NOMO-1 treated with DMSO at 0.1 percent for 48 hours (cell line): ENCODE measurements around the gene CLCN3.
"Not testable (repeated sequence)": the region's sequence is repeated elsewhere in the genome, so short reads cannot be mapped to it uniquely, and the experiment has no call there.

Experiments used
- DNase-seq: peaks from one replicate; lab custom pipeline; 2025; ENCODE audit not compliant: unreplicated experiment; lab: John Stamatoyannopoulos, UW

The CLCN3 gene

DNA sequence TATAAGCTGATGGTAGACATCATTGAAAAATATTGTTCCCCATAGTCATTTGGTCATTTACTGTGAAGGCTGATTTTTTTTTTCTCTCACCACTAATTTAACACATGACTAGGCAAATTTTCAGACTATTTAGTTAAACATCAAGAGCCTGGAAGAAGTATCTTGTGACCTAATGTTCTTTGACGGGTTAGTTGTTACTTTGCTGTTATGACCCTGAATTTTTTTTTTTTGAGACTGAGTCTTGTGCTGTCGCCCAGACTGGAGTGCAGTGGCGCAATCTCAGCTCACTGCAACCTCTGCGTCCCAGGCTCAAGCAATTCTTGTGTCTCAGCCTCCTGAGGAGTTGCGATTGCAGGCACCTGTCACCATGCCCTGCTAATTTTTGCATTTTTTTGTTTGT, 70.4 kb downstream of the CLCN3 start:
- no peak for DNase-seq

DNA sequence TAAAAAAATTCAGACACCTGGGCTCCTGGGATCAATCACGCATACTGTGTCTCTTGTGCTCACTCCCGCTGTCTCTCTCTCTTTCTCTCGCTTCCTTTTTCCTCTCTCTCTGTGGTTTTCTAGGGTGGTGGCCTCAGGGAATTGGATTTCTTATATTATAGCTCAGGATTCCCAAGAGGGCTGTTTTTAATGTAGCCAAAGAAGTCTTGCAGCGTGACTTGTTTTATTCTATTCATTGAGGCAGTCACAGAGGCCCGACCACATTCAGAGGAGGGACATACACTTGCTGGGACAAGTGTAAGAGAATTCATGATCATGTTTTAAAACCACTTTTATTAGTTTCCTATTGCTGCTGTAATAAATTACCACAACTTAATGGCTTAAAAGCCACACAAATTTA, 78.0 kb downstream of the CLCN3 start:
- no peak for DNase-seq

DNA sequence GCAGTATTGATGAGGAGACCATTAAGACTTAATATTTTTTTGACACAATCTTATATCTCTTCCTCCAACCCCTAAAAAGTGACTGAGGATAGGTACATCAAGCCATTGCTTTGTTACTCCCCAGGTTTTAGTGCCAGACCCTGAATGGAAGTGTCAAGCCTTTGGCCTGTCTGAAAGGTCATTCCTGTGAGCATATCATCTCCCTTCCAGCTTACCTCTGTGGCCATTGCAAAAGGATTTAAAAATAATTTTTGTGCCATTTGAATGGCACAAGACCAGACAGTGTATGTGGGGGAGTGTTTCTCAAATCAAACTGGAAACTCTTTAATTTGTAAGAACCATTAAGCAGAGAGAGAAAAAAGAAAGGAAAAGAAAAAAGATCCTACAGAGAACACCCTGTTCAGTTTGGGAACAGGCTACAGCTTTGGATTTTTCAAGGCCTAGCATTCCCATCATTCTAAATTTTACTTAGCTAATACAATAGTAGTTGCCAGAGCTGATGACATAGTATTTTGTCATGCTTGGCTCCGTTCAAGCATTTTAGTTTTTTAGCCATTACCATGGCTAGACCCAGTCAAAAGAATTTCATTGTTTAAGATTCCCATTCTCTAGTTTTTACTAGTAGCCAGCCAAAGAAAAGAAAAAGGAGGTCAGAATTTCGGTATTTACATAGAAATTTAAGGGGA, 87.7 kb downstream of the CLCN3 start:
- no peak for DNase-seq

DNA sequence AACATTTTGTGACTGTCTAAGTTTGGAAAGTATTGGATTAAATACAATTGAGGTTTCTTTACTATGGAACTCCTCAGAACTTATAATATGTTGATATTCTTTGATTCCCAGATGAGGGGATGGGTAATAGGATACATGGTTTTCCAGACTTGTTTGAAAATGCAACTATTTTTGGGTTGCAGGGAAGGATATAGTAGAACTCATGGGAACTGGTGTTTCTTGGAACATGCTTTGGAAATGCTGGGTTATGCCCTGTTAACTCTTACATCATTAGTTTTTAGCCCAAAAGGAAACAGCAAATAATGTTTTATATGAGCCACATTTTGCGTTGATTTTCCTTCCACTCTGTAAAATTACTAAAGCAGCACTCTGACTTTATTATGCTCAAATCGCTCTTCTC, 95.4 kb downstream of the CLCN3 start:
- no peak for DNase-seq

DNA sequence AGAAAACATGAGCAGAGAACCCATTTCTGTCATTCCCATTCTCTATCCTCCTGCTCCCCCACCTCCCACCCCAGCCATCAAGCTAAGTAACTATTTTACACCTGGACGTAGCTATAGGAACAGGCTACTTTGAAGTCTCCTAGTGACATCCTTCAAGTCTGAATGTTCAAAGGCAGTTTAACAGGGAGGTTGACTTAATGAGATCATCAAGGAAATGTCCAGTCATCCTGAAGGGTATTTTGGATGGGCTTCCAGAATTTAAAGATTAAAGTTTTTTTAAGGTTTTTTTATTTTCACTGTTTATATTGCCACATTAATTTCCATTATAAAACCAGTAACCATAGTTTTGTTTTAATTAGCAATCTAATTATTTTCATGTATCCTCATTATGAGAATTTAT, 96.3 kb downstream of the CLCN3 start:
- no peak for DNase-seq

DNA sequence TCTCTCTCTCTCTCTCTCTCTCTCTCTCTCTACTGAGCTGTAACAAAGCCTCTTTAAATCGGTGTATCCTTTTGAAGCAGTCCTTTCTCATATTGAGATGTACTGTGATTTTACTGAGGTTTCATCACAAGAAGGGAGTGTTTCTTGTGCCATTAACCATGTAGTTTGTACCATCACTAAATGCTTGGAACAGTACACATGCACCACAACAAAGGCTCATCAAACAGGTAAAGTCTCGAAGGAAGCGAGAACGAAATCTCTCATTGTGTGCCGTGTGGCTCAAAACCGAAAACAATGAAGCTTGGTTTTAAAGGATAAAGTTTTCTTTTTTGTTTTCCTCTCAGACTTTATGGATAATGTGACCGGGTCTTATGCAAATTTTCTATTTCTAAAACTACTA, 100.2 kb downstream of the CLCN3 start:
- DNase-seq: no peak

DNA sequence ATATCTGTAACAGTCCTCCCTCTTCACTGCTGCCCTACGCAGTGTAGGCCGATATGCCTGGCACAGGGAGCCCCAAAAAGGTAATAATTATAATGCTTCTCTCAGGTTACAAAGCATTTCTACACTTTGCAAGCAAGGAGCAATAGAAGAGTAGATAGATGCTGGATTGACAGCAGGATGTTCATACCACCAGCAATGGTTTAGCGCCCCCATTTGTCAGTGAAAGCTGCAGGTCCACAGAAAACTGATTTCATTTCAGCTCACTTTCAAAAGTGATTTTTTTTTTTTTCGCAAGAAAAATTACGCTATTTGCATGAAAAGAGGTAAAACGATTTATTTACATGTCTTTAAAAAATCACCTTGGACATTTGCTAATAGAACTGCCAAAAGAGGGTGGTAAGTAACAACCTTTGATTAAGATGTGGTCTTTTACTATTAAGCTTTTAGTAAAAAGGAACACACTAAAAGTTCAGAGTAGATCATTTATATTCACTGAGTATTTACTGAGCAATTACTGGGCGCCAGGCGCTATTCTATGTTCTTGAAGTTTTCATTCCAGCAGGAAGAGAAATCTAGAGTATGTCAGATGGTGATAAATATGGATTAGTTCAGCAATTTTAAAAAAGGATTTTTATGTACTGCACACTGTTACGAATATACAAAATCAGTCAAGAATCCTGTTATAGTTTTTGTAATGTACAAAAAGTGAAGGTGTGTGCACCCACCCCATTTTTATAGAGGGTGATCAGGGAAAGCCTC, 103.0 kb downstream of the CLCN3 start:
- no peak for DNase-seq

DNA sequence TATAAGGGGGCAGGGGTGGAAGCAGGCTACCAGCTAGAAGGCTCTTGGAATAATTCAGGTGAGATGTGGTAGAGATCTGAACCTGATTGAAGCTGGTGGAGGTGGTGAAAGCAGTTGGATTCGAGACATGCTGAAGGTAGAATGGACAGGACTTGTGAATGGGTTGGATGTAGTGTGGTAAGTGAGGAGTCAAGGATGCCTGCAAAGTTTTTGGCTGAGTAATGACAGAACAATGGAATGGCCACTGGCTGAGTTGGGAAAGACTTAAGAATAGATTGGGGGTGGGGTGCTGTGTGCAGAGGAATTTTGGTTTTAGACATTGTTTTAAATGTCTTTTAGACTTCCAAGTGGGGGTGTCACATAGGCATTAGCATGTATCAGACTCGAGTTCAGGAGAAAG, 103.9 kb downstream of the CLCN3 start:
- DNase-seq: no peak

DNA sequence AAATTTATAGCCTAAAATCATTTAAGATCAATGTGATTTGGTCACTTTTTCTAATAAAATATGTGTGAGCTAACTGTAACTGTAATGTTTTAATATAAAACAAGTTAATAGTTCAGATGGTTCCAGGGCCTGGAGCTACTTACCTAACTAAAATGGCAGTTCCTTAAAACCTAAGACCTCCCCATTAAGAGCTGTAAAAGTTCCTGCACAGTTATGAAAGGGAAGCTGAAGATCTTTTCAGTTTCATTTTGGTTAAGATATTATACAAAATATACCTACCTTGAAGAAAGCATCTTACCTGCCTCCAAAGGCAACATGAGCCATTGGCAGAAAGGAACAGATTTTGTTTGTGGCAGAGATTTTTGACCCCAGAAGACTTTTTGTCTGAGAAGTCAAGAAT, 107.2 kb downstream of the CLCN3 start:
- no peak for DNase-seq

DNA sequence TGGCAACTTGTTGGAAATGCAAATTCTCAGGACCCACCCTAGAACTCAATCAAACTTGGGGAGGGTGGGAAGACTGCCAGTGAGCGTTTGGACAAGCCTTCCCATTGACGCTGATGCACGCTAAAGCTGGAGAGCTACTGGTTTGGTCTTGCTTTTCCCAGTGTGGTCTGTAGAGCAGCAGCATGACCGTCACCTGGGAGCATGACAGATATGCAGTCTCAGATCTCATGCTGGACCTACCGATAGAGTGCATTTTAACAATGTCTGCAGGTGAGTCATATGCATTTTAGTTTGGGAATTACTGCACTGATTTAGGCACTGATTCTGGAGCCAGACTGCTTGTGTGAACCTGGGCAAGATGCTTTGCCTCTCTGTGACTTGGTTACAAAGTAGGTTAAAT, 110.2 kb downstream of the CLCN3 start:
- no peak for DNase-seq

DNA sequence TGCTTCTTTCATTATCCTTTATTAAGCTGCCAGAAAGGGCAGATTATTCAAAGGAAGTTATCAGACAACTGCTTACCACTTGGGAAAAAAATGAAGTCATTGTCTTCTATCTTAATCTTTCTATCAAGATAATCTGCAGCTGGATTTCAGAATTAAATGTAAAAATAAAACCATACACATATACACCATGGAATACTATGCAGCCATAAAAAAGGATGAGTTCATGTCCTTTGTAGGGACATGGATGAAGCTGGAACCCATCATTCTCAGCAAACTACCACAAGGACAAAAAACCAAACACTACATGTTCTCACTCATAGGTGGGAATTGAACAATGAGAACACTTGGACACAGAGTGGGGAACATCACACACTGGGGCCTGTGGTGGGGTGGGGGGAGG, 118.2 kb downstream of the CLCN3 start:
- DNase-seq: not testable (repeated sequence)

DNA sequence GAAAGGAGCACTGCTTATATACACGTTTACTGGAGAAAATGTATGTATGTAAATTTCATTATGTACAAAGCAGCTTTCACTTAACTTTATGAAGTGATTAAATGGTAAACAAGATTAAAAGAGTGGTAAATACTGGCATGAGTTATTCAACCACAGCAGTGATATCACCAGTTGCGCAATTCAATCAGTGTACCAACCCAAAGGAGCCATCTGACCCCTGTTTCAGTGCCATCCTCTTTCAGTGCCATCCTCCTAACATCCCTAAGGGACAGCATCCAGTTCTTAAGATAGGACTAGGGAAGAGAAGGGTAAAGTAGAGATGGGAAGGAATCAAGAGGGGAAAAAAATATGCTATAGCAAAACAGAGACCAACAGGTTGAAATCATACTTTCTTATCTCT, 121.2 kb downstream of the CLCN3 start:
- DNase-seq: no peak

DNA sequence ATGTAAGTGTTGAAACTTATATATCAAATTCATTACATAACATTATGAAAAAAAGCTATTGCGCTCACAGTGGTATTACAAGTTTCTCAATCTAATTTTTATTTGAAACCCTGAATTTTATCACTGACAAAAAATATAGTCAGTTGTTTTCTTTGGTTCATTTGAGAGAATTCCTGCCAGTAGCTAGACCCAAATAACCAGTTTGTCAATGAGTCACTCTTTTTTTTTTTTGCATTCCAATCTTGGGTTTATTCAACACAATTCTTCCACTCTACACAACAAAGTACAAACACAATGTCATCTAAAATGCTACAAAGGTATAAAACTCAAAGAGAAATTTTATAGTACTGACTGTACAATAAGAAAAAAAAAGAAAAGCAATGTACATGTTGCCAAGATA, 124.2 kb downstream of the CLCN3 start:
- no peak for DNase-seq

DNA sequence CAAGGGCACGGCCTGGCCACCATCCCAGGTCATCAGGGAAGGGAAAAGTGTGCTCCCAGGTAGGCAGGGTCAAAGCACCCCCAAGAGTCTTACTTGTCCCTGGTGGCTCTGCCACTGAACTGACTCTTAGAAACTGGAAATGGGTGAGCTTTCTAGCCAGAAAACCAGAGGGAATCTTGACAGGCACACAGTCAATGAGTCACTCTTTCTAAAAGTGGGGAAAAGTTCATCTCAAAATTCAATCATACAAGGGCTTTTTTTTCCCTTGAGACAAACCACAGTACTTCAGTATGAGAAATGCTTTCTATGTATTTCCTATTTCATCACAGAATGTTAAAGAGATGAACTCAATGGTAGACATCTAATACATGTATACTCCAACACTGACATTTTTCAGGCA, 124.9 kb downstream of the CLCN3 start:
- no peak for DNase-seq

DNA sequence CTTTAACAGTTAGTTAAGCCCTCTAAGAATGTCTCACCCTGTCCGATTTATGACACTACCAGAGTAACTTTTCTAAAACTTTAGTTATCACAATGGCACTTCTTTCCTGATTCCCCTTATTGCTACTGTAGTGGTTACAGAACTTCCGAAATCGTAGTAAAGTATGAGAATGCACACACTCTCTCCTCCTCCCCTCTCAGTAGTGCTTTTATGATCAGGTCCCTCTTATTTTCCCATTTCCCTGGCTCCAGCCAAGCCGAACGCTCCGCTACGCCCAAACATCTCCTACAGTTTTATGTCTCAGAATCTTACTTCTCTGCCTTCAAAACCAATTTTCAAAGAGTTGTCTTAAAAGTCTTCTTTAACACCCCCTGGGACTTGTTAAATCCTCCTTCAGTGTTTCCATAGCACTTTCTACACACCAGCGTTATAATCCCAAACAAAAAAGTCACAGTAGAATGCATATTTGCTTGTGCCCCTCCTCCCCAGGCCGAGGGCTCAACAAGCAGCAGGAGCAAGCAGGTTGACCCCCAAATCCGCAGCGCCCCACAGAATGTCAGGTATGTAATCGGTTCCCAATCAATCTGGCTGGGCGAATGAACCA, 136.7 kb downstream of the CLCN3 start:
- DNase-seq: peak; percentile 28

DNA sequence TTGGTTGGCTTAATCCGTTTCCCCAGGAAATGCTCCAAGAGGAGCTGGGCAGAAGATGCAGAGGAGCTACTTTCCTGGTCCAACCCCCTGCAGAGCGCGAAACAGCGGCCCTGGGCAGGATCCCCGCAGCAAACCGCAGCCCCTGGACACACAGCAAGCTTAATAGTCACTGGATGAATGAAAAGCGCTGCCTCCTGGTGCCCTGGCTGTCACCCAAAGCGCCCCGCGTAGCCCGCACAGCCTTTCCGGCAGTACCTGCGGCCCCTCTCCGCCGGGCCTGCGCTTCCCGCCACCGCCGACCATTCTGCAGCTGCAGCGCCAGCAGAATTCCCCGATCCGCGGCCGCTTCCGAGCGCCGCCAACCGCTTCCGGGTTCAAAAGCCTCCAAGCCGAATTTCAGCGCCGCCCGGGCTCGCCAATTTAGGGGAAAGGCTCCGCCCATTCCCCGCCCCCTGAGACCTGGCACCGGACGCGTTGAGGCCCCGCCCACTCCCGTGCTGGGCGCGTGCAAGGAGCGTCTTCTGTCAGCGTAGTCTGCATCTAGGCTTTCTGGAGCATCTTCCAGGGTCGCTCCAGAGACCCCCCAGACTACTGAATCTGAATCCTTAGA, 137.3 kb downstream of the CLCN3 start, which contains the start of gene HPF1:
HPF1 (minus strand) TSS at position 370 of the 610 bp plus-strand sequence; CDS start at position 303, 67 bp downstream.
- DNase-seq: peak; percentile 87

DNA sequence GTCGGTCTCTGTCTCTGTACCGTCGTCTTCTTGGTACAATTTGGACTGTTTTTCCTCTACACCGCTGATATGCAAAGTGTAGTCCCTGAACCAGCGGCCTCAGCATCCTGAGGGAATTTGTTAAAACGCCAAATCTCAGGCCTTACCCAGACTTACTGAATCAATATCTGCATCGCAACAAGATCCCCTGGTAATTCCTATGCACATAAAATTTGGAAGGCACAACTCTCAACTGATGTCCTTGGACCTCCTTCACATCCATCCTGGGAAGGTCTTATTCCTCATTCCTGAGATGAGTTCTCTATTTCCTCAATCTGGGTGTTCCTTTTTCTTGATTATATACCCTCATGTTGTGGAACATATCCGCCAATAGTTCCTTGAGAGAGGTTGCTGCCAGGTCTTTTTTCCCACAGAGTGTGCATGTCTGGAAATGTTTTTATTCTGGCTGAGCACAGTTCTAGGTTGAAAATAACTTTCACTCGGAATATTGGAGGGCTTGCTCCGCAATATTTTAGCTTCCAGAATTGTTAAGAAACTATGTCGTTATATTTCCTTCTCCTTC, 138.1 kb downstream of the CLCN3 start:
- no peak for DNase-seq

DNA sequence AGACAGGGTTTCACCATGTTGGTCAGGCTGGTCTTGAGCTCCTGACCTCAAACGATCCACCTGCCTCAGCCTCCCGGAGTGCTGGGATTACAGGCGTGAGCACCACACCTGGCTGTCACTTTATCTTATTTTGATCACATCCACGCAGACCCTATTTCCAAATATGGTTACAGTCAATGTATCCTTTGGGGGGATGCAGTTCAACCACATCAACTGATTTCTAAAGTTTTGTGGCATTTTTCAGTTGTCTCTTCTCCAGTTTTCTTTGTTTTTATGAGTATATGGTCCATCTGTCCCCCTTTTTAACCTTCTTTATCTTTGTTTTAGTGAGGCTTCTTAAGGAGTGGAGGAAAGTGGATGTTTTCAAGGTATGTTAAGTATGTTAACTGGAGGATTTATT, 141.5 kb downstream of the CLCN3 start:
- no peak for DNase-seq

DNA sequence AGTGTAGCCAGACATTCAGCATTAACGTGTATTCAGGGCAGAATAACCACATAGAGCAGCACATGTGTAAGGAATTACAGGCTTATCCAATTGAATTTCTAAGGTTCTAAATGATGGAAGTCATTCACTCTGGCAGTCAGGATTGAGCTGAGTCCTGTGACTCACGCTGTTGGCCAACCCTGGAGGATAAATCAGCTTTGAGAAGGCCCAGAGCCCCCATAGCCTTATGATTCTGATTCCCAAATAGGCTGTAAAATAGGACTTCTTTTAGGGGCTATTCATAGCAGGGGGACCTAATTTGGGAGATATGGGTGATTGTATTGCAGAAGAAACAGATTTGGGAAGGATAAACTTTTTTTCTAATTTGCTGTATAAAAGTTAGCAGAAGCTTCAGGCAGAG, 145.5 kb downstream of the CLCN3 start:
- DNase-seq: no peak

DNA sequence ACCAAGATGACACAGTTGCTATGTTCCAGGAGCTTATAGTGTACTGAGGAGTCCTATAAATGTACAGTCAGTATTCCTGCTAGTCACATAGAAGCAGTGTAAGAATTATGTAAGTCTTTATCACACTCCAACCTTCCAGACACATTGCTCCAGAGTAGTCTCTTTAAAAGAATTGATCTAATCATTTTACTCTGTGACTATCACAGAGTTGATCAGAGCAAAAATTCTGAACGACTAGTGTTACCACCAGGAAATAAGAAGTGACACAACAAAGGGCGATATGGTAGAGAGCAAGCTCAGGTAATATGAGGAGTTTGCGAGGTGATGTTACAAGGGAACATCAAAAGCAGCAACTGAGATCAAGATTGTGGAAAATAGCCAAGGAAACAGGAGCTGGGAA, 146.4 kb downstream of the CLCN3 start:
- DNase-seq: no peak

DNA sequence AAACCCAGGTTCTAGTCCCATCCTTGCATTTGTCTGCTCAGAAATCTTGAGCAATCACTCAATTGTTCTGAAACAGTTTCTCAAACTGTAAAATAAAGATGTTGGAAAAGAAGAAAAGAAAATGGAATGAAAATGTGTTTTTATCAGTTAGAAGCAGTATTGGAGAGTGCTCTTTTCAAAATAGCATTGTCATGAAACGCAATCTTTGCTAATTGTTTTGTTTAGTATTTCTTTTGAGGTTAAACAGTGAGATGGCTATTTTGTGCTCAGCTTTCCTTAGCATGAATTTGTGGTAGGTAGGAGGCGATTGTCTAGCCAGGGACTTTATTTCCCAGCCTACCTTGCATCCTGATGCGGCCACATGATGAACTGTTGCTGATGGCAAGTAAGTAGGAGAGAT, 148.0 kb downstream of the CLCN3 start:
- no peak for DNase-seq

DNA sequence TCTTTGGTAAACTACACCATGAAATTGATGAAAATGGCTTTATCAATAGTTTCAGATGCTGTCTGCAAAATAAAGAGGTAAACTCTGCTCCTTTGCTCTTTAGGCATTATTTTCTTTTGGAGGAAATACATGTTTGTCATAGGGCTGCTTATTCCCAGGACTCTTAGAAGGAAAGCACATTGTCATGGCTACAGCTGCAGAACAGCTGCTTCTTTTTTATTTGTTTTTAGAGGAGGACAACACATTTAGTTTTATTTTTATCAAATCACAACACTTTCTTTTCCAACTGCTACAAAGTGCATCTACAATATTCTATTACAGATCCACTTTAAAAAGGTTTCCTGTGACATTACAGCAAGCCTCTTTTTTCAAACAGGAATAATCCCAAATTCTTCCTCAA, 150.0 kb downstream of the CLCN3 start:
- no peak for DNase-seq
